HCT116 (cell line): Measurements from ENCODE around the gene SCRG1.
A peak's percentile ranks its signal among the peaks of the same experiment; 100 is the strongest.

Experiments
- CTCF ChIP-seq, 3 experiments: fragments of 200-600 bp in 1 of 3; sonication (generic) in 1 of 3; IDR thresholded peaks in 2 of 3; conservative IDR thresholded peaks in 1 of 3; 2 replicates each; pipeline ENCODE4 v1.5.1; 2012 to 2017; ENCODE audit warnings: low read depth in 2 of 3, low read length in 2 of 3, antibody characterized with exemption in 1 of 3, borderline replicate concordance in 1 of 3, control low read depth in 1 of 3, mild to moderate bottlenecking in 1 of 3, mixed read lengths in 1 of 3, mixed run types in 1 of 3, moderate library complexity in 1 of 3; ENCODE audit not compliant: insufficient read depth in 1 of 3
- EZH2 ChIP-seq: fragments of 200-600 bp; sonication (generic); IDR thresholded peaks from 2 replicates; pipeline ENCODE4 v1.6.1; 2017; ENCODE audit warnings: antibody characterized with exemption, mixed run types
- JUND ChIP-seq: IDR thresholded peaks from 2 replicates; pipeline ENCODE4 v1.6.1; 2012
- POLR2A ChIP-seq: IDR thresholded peaks from 2 replicates; pipeline ENCODE4 v1.7.0; 2011; ENCODE audit warnings: borderline replicate concordance; ENCODE audit not compliant: insufficient read depth, insufficient read length; ENCODE audit errors: extremely low read depth
- RAD21 ChIP-seq: IDR thresholded peaks from 2 replicates; pipeline ENCODE4 v1.6.1; 2012; ENCODE audit warnings: low read depth, mild to moderate bottlenecking
- SIN3A ChIP-seq: IDR thresholded peaks from 2 replicates; pipeline ENCODE4 v1.6.1; 2012; ENCODE audit warnings: low read depth
- SP1 ChIP-seq: IDR thresholded peaks from 2 replicates; pipeline ENCODE4 v1.6.1; 2012; ENCODE audit warnings: low read depth
- ZFX ChIP-seq: fragments of 450-650 bp; IDR thresholded peaks from 2 replicates; pipeline ENCODE4 v1.6.1; 2017
- ZNF274 ChIP-seq: fragments of 200-500 bp; sonication (Bioruptor generic); IDR thresholded peaks from 2 replicates; pipeline ENCODE4 v1.6.1; 2014; ENCODE audit warnings: mild to moderate bottlenecking, low read depth, low read length, inconsistent platforms
- TF ChIP-seq, protein P1 (sequence below): IDR thresholded peaks from 2 replicates; pipeline ENCODE4 v1.6.1; 2012; ENCODE audit warnings: low read depth

DNA sequence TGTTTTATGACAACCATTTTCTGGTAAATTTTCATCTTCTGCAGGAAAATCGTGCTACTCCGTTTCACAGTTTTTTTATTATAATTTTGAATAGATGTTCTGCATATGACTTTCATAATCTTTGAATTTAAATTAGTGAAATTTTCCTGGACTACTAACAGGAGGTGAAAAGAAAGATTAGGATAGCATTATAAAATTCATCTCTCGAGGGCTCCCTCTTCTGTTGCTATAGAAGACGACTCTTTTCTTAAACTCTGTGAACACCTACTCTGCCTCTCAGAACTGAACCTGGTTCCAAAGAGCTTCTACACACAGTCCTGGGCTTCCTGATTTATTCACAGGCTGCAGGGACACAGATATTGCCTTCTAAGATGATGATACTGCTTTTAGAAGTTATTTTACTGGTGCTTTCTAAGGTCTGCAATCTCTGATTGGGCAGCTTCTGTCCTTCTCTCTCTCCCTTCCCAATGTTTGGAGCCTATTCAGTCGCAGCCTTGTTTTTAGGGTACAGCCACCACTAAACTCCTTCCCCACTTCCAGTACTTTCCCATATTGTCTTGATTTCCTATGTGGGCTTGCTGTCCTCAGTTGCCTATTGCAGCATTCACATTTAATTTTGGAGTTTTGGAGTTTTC lies 38.2 kb downstream of the SCRG1 start:
- no peak for TF ChIP-seq EZH2
- TF ChIP-seq JUND = no peak
- TF ChIP-seq SIN3A = no peak
- TF ChIP-seq CTCF (IDR thresholded peaks at IDR 0.05 in 2 of 3, conservative IDR thresholded peaks at IDR 0.05 in 1 of 3; ENCODE audit: borderline replicate concordance in 1 of 3, insufficient read depth in 1 of 3, low read depth in 2 of 3, low read length in 2 of 3) = peak in 2 of 3 experiments; percentile 24 to 43; a peak in 3 of 6 replicates
- no peak for TF ChIP-seq ZFX
- TF ChIP-seq ZNF274 = no peak
- no peak for TF ChIP-seq SP1
- TF ChIP-seq, protein P1, sequence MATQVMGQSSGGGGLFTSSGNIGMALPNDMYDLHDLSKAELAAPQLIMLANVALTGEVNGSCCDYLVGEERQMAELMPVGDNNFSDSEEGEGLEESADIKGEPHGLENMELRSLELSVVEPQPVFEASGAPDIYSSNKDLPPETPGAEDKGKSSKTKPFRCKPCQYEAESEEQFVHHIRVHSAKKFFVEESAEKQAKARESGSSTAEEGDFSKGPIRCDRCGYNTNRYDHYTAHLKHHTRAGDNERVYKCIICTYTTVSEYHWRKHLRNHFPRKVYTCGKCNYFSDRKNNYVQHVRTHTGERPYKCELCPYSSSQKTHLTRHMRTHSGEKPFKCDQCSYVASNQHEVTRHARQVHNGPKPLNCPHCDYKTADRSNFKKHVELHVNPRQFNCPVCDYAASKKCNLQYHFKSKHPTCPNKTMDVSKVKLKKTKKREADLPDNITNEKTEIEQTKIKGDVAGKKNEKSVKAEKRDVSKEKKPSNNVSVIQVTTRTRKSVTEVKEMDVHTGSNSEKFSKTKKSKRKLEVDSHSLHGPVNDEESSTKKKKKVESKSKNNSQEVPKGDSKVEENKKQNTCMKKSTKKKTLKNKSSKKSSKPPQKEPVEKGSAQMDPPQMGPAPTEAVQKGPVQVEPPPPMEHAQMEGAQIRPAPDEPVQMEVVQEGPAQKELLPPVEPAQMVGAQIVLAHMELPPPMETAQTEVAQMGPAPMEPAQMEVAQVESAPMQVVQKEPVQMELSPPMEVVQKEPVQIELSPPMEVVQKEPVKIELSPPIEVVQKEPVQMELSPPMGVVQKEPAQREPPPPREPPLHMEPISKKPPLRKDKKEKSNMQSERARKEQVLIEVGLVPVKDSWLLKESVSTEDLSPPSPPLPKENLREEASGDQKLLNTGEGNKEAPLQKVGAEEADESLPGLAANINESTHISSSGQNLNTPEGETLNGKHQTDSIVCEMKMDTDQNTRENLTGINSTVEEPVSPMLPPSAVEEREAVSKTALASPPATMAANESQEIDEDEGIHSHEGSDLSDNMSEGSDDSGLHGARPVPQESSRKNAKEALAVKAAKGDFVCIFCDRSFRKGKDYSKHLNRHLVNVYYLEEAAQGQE = no peak
- no peak for TF ChIP-seq POLR2A
- TF ChIP-seq RAD21 = peak; percentile 35; the same call in 1 of the 2 replicates
